ENCODE results near the gene PSMD13. TPM values are rescaled to one million over a fixed set of nuclear protein-coding genes. Genes with fewer than 3 reads are reported as not detected.

PSMD13 gene
- total RNA-seq, 1 experiment from 2014 or later, result 179 TPM

DNA sequence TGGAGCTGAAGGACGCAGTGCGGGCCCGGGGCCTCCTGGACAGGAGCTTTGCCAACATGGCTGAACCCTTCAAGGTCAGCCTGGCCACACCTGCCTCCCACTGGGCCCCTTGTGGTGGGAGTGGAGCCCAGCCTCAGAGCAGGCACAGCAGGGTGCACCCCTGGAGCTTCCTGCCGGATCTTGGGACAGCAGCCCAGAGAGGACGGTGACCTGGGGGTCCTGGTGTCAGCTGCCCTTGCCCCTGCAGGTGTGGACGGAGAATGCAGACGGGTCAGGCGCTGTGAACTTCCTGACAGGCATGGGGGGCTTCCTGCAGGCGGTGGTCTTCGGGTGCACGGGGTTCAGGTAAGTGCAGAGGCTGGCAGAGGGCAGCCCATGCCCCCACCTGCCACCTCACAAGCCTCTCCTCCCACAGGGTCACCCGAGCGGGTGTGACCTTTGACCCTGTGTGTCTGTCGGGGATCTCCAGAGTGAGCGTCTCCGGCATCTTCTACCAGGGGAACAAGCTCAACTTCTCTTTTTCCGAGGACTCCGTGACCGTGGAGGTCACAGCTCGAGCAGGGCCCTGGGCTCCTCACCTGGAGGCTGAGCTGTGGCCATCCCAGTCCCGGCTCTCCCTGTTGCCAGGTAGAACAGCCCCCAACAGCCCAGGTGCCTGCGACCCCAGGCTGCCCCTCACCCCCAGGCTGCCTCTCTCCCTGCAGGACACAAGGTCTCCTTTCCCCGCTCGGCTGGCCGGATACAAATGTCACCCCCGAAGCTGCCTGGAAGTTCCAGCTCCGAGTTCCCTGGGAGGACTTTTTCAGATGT lies 57.3 kb downstream of the PSMD13 start:
- ChIA-PET RAD21 (ENCODE audit: low non-redundant PET in 1 of 2, low total read pairs in 2 of 2, uncharacterized antibody in 2 of 2, unreplicated experiment in 2 of 2) (no interaction called here), POLR2A (no interaction called here), CTCF (no interaction called here)
- Histone ChIP-seq H3K27me3 (ENCODE audit: insufficient read depth, low read length) (no peaks in the 10 kb centered on the region), H3K79me2 (ENCODE audit: insufficient read depth, low read length) (0 out of 2 replicates have a peak, but pooled peaks cover 3% of the 10 kb centered on the region), H3K36me3 (ENCODE audit: control insufficient read depth in 1 of 2, insufficient read depth in 2 of 2, low read length in 2 of 2) (peaks cover 0 to 5% of the 10 kb centered on the region in 2 experiments; a peak in 3 of 4 replicates), H3K4me3 (replicated peaks in 1 of 2; ENCODE audit: low read depth in 1 of 2, low read length in 2 of 2) (no peak overlapping the region), H2AFZ (ENCODE audit: low read depth, low read length, poor library complexity, severe bottlenecking) (no peak overlapping the region), H3K4me1 (ENCODE audit: control insufficient read depth in 1 of 2, insufficient read depth in 2 of 2, low read length in 2 of 2) (peaks cover 4 to 10% of the 10 kb centered on the region in 2 experiments; a peak in 3 of 4 replicates), H3K9ac (ENCODE audit: low read length) (no peak overlapping the region), H3K4me2 (ENCODE audit: low read length) (no peak overlapping the region), H3K9me2 (ENCODE audit: insufficient read depth) (no peaks in the 10 kb centered on the region), H3K9me3 (ENCODE audit: control insufficient read depth in 1 of 2, insufficient read depth in 1 of 2, low read depth in 1 of 2, low read length in 2 of 2) (no peaks in the 10 kb centered on the region), H3K27ac (ENCODE audit: low read depth, low read length) (no peak overlapping the region), H4K20me1 (ENCODE audit: insufficient read depth) (no peaks in the 10 kb centered on the region)
- intact Hi-C loops (cut with micrococcal nuclease), result no loop called here
- no peak for ATAC-seq
- BruUV-seq (replicated peaks), result no TSS peak
- TF ChIP-seq ELF1 (IDR thresholded peaks at IDR 0.05; ENCODE audit: borderline replicate concordance, low read depth), result no peak
- TF ChIP-seq RAD21 (IDR thresholded peaks at IDR 0.05; ENCODE audit: low read depth), result no peak
- TF ChIP-seq TCF7L2 (IDR thresholded peaks at IDR 0.05; ENCODE audit: borderline replicate concordance, extremely low read depth, insufficient read depth, insufficient read length), result no peak
- TF ChIP-seq, protein P1, sequence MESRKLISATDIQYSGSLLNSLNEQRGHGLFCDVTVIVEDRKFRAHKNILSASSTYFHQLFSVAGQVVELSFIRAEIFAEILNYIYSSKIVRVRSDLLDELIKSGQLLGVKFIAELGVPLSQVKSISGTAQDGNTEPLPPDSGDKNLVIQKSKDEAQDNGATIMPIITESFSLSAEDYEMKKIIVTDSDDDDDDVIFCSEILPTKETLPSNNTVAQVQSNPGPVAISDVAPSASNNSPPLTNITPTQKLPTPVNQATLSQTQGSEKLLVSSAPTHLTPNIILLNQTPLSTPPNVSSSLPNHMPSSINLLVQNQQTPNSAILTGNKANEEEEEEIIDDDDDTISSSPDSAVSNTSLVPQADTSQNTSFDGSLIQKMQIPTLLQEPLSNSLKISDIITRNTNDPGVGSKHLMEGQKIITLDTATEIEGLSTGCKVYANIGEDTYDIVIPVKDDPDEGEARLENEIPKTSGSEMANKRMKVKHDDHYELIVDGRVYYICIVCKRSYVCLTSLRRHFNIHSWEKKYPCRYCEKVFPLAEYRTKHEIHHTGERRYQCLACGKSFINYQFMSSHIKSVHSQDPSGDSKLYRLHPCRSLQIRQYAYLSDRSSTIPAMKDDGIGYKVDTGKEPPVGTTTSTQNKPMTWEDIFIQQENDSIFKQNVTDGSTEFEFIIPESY (IDR thresholded peaks at IDR 0.05; ENCODE audit: extremely low read depth, insufficient replicate concordance, low read length), result no peak
- TF ChIP-seq SIN3A (IDR thresholded peaks at IDR 0.05; ENCODE audit: low read depth), result no peak
- no peak for TF ChIP-seq POLR2AphosphoS5 (IDR thresholded peaks at IDR 0.05; ENCODE audit: low read depth, low read length)
- TF ChIP-seq CBX3 (IDR thresholded peaks at IDR 0.05; ENCODE audit: low read depth), result no peak
- no peak for TF ChIP-seq FOSL1 (IDR thresholded peaks at IDR 0.05; ENCODE audit: low read depth)
- no peak for TF ChIP-seq EGR1 (IDR thresholded peaks at IDR 0.05; ENCODE audit: low read depth)
- TF ChIP-seq SRF (IDR thresholded peaks at IDR 0.05; ENCODE audit: low read depth), result no peak
- no peak for TF ChIP-seq YY1 (IDR thresholded peaks at IDR 0.05; ENCODE audit: extremely low read depth, insufficient replicate concordance, low read depth, low read length)
- no peak for DNase-seq (ENCODE audit: low read depth, low spot score)

All from HCT116 (cell line).